HAP-1 (cell line): Measurements from ENCODE around the gene LCE3B.

ENCODE experiments used
- DNase-seq, 2 experiments: peaks; one replicate each; pipeline ENCODE4 v3.0.0-alpha.2; 2016 to 2020; ENCODE audit warnings: low spot score in 2 of 2
- H3K27me3 ChIP-seq: fragments of 250-450 bp; sonication (Bioruptor Pico); 2 replicates; pipeline ENCODE4 v1.5.1; 2020; ENCODE audit warnings: low read depth, mild to moderate bottlenecking, moderate library complexity
- H3K36me3 ChIP-seq: fragments of 250-450 bp; sonication (Bioruptor Pico); replicated peaks from 2 replicates; pipeline ENCODE4 v1.5.1; 2020; ENCODE audit warnings: mild to moderate bottlenecking
- H3K4me1 ChIP-seq: fragments of 250-450 bp; sonication (Bioruptor Pico); 2 replicates; pipeline ENCODE4 v1.5.1; 2020; ENCODE audit warnings: mild to moderate bottlenecking
- H3K4me3 ChIP-seq: fragments of 250-450 bp; sonication (Bioruptor Pico); 2 replicates; pipeline ENCODE4 v1.5.1; 2020; ENCODE audit warnings: mild to moderate bottlenecking, moderate library complexity
- H3K9me3 ChIP-seq: fragments of 250-450 bp; sonication (Bioruptor Pico); 2 replicates; pipeline ENCODE4 v1.5.1; 2020; ENCODE audit warnings: mild to moderate bottlenecking, moderate library complexity
- in situ Hi-C: fragments of 300-500 bp; cut with MboI; formaldehyde crosslinking; loops from 3 replicates; pipeline ENCODE4 v1.14.3; 2020; ENCODE audit warnings: low sequenced_read_pairs, inconsistent platforms, mixed read lengths

LCE3B gene

GRCh38 chr1:152626744-152627143, 13.1 kb downstream of the LCE3B start:
- Histone ChIP-seq H3K9me3 (no peaks in the 10 kb centered on the region), H3K36me3 (no peaks in the 10 kb centered on the region), H3K4me3 (no peak overlapping the region), H3K4me1 (no peaks in the 10 kb centered on the region), H3K27me3 (no peaks in the 10 kb centered on the region)
- in situ Hi-C loops = no loop called here
- no peak for DNase-seq

- H3K4me1 ChIP-seq = no peaks in the 10 kb centered on the region
- no peak overlapping the region for H3K4me3 ChIP-seq
- DNase-seq = no peak
- no peaks in the 10 kb centered on the region for H3K9me3 ChIP-seq
- in situ Hi-C loops = no loop called here
- no peaks in the 10 kb centered on the region for H3K27me3 ChIP-seq
- H3K36me3 ChIP-seq = no peaks in the 10 kb centered on the region
Measured at GRCh38 chr1:152630596-152630995, 17.0 kb downstream of the LCE3B start.

- in situ Hi-C loops = no loop called here
- no peak for DNase-seq
- H3K4me3 ChIP-seq = no peak overlapping the region
- no peaks in the 10 kb centered on the region for H3K27me3 ChIP-seq
- H3K36me3 ChIP-seq = no peaks in the 10 kb centered on the region
- no peaks in the 10 kb centered on the region for H3K4me1 ChIP-seq
- H3K9me3 ChIP-seq = no peaks in the 10 kb centered on the region
Measured at GRCh38 chr1:152640351-152640750, 26.7 kb downstream of the LCE3B start.

GRCh38 chr1:152643945-152644344, 30.3 kb downstream of the LCE3B start:
- no peaks in the 10 kb centered on the region for H3K36me3 ChIP-seq
- no peaks in the 10 kb centered on the region for H3K9me3 ChIP-seq
- no peak overlapping the region for H3K4me3 ChIP-seq
- in situ Hi-C loops = no loop called here
- DNase-seq = no peak
- H3K4me1 ChIP-seq = no peaks in the 10 kb centered on the region
- no peaks in the 10 kb centered on the region for H3K27me3 ChIP-seq

- H3K36me3 ChIP-seq = no peaks in the 10 kb centered on the region
- in situ Hi-C loops = no loop called here
- H3K4me1 ChIP-seq = no peaks in the 10 kb centered on the region
- no peak for DNase-seq
- H3K4me3 ChIP-seq = no peak overlapping the region
- H3K9me3 ChIP-seq = no peaks in the 10 kb centered on the region
- H3K27me3 ChIP-seq = no peaks in the 10 kb centered on the region
Measured at GRCh38 chr1:152645146-152645545, 31.5 kb downstream of the LCE3B start.

GRCh38 chr1:152646656-152647055, 33.0 kb downstream of the LCE3B start:
- H3K9me3 ChIP-seq = no peaks in the 10 kb centered on the region
- in situ Hi-C loops = no loop called here
- H3K36me3 ChIP-seq = no peaks in the 10 kb centered on the region
- H3K27me3 ChIP-seq = no peaks in the 10 kb centered on the region
- no peaks in the 10 kb centered on the region for H3K4me1 ChIP-seq
- H3K4me3 ChIP-seq = no peak overlapping the region
- DNase-seq = no peak

- H3K9me3 ChIP-seq = no peaks in the 10 kb centered on the region
- no peaks in the 10 kb centered on the region for H3K27me3 ChIP-seq
- in situ Hi-C loops = no loop called here
- peak; percentile 34 to 82 for DNase-seq
- H3K4me1 ChIP-seq = no peaks in the 10 kb centered on the region
- H3K36me3 ChIP-seq = no peaks in the 10 kb centered on the region
- no peak overlapping the region for H3K4me3 ChIP-seq
Measured at GRCh38 chr1:152654110-152654509, 40.5 kb downstream of the LCE3B start.

- Histone ChIP-seq H3K27me3 (no peaks in the 10 kb centered on the region), H3K4me3 (no peak overlapping the region), H3K36me3 (no peaks in the 10 kb centered on the region), H3K9me3 (no peaks in the 10 kb centered on the region), H3K4me1 (no peaks in the 10 kb centered on the region)
- no peak for DNase-seq
- in situ Hi-C loops = no loop called here
Measured at GRCh38 chr1:152656459-152656858, 42.8 kb downstream of the LCE3B start.

- no peaks in the 10 kb centered on the region for H3K27me3 ChIP-seq
- DNase-seq = no peak
- no peak overlapping the region for H3K4me3 ChIP-seq
- in situ Hi-C loops = no loop called here
- H3K36me3 ChIP-seq = no peaks in the 10 kb centered on the region
- no peaks in the 10 kb centered on the region for H3K4me1 ChIP-seq
- no peaks in the 10 kb centered on the region for H3K9me3 ChIP-seq
Measured at GRCh38 chr1:152657677-152658076, 44.1 kb downstream of the LCE3B start.

GRCh38 chr1:152658649-152659048, 45.0 kb downstream of the LCE3B start:
- no peak for DNase-seq
- no peaks in the 10 kb centered on the region for H3K36me3 ChIP-seq
- H3K4me3 ChIP-seq = no peak overlapping the region
- H3K27me3 ChIP-seq = no peaks in the 10 kb centered on the region
- in situ Hi-C loops = no loop called here
- H3K4me1 ChIP-seq = no peaks in the 10 kb centered on the region
- no peaks in the 10 kb centered on the region for H3K9me3 ChIP-seq

- Histone ChIP-seq H3K4me1 (no peaks in the 10 kb centered on the region), H3K9me3 (no peaks in the 10 kb centered on the region), H3K36me3 (no peaks in the 10 kb centered on the region), H3K4me3 (no peak within 1 kb of the TSS), H3K27me3 (no peaks in the 10 kb centered on the region)
- in situ Hi-C loops = no loop called here
- no peak for DNase-seq
Measured at GRCh38 chr1:152663098-152663497, 49.5 kb downstream of the LCE3B start, which contains the start of gene LCE2D. Gene LCE2D, plus strand, starts transcription at chr1:152663380. Its CDS starts 726 bp downstream, at chr1:152664106.
